Stimulated activated CD8-positive, alpha-beta memory T cell treated with anti-CD3 and anti-CD28 coated beads, Interleukin-15, amount 100 ng/mL, for 24 hours (primary cell): ENCODE results near the gene NUTM2D.
A peak's percentile ranks its signal among the peaks of the same experiment; 100 is the strongest.
"Not testable (repeated sequence)": the region's sequence is repeated elsewhere in the genome, so short reads cannot be mapped to it uniquely, and the experiment has no call there.

Experiments
- DNase-seq: peaks from one replicate; pipeline ENCODE4 v3.0.0-alpha.2; 2020; ENCODE audit warnings: low read depth

NUTM2D gene

GRCh38 chr10:87357444-87357843 is at the start of gene NUTM2D:
NUTM2D (plus strand) TSS chr10:87357744; CDS start chr10:87358266, 522 bp downstream.
- not testable (repeated sequence) for DNase-seq

GRCh38 chr10:87308702-87309101 is 48.8 kb upstream of the NUTM2D start:
- DNase-seq = not testable (repeated sequence)

DNA sequence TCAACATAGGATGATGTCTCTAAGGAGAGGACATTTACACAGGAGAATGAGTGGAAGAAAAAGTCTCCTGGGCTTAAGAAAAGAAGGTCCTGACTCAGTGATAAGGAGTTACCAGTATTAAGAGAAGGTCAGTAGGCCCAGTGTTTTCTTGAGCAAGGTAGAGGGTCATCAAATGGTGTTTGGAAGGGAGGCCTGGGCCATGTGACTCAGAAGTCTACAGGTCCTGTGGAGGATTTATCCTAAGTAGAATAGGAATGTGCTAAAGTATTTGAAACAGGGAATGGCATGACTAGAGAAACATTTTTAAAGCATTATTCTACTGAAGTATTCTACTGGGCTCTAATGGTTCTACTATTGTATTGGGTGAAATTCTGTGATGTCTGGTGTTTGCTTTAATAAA is 47.9 kb upstream of the NUTM2D start:
- not testable (repeated sequence) for DNase-seq

DNA sequence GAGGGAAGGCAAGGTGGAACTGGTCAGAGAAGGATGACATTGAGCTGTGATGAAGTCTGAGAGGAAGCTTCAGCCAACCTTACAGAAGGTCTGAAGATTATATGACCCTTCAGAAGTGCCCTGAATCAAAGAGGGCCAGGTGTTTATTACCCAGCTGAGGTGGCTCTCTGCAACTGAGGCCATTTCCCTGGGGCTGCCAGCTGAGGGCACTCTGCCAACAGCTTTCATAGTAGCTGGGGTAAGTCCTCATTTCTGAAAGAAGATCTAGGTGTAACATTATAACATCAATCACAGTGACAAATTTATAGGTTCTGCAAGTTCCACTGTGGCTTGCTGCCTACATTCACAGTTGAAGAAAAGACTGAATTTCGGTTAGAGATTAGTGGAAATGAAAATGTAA is 46.0 kb upstream of the NUTM2D start:
- DNase-seq = not testable (repeated sequence)

- DNase-seq = not testable (repeated sequence)
These were observed 43.7 kb upstream of the NUTM2D start for GRCh38 chr10:87313649-87314359.

DNA sequence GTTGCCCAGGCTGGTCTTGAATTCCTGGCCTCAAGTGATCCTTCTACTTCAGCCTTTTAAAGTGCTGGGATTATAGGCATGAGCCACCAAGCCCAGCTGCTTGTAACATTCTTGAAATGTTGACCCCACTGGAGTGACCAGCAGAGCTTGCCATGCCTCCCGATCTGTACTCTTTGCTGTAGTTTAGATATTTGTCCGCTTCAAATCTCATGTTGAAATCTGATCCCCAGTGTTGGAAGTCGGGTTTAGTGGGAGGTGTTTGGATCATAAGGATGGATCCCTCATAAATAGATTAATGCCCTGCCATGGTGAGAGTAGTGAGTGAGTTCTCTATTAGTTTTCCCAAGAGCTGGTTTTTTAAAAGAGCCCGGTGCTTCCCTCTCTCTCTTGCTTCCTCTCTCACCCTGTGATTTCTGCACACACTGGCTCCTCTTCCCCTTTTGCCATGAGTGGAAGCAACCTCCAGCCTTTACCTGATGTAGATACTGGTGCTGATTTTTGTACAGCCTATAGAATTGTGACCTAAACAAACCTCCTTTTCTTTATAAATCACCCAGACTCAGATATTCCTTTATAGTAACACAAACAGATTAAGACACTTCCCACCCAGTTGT is 43.1 kb upstream of the NUTM2D start:
- not testable (repeated sequence) for DNase-seq

DNA sequence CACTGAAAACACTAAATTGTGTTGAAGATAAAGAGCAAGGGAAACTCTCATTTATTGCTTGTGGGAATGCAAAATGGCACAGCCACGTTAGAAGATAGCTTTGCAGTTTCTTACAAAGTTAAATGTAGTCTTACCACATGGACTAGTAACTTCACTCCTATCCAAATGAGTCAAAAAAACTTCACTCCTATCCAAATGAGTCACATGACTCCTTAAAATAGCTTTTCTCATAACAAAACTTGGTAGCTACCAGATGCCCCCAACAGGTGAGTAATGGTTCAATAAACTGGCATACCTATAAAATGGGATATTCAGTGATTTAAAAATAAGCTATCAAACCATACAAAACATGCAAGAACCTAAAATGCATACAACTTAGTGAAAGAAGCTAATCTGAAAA is 36.0 kb upstream of the NUTM2D start:
- not testable (repeated sequence) for DNase-seq

DNA sequence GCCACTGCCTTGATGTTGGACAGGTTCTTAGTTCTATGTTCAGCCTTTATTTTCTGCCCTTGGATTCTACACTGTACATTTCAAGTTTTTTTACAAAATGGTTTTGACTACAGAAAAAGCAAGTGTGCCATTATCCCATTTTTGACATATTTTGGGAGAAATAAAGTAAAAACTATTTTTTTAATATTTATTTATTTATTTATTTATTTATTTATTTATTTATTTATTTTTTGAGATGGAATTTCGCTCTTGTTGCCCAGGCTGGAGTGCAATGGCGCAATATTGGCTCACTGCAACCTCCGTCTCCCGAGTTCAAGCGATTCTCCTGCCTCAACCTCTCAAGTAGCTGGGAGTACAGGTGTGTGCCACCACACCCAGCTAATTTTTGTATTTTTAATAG is 33.0 kb upstream of the NUTM2D start:
- DNase-seq = not testable (repeated sequence)

DNA sequence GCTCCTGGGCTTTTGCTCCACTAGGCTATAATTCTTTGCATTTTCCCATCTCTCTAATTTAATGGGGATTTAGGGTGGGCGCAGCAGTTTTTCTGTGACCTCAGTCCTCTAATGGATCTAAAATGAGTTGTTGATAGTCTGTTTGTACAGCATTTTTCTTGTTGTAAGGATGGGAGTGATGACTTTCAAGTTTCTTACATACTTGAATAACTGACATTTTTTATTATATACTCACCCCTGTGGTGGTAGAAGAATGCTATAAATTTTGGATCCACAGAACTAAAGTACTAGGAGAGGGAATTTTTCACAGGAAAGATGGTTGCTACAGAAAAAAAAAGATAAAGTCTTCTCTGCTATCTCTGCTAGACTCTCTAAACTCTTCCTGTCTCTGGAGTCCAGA is 29.6 kb upstream of the NUTM2D start:
- DNase-seq = not testable (repeated sequence)

DNA sequence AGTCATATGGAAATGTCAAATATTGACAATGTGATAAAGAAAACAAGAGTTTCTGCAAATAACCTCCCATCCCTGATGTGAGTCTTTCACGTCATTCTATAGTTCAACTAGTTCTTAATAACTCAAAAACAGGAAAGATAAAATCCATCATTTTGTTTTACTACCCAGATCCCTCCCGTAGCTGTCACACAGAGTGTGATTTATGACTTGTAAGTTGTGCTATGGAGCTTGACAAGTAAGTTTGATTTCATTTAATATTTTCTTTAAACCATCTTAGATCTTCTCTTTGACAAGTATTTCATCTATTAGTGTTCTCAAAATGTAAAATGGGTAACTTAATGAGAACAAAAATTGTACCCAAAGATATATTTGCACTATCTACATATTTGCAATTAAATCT is 28.4 kb upstream of the NUTM2D start:
- not testable (repeated sequence) for DNase-seq

DNA sequence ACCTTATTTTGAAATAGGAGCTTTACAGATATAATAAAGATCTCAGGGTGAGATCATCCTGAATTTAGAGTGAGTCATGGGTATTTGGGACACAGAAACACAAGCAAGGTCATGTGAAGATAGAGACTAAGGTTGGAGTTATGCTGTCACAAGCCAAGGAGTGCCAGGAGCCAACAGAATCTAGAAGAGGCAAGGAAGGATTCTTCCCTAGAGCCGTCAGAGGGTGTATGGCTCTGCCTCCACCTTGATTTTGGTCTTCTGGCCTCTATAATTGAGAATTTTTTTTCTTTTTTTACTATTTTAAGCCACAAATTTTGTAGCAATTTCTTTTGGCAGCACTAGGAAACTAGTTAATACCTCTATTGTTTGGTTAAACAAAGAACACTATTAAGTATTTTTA is 24.9 kb upstream of the NUTM2D start:
- not testable (repeated sequence) for DNase-seq

DNA sequence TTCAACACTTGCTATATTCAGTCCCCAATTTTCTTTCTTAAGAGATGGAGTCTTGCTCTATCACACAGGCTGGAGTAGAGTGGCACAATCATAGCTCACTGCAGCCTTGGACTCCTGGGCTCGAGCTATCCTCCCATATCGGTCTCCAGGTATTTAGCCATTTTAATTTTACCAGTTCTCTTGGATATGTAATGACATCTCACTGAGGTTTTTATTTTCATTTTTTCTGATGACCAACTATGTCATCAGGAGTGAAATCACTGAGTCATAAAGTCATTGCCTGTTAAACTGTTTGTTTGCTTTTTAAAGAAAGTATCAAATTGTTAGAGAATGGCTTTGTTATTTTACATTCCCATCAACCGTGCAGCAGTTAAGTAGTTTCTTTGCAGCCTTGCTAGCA is 17.1 kb upstream of the NUTM2D start:
- DNase-seq = not testable (repeated sequence)

DNA sequence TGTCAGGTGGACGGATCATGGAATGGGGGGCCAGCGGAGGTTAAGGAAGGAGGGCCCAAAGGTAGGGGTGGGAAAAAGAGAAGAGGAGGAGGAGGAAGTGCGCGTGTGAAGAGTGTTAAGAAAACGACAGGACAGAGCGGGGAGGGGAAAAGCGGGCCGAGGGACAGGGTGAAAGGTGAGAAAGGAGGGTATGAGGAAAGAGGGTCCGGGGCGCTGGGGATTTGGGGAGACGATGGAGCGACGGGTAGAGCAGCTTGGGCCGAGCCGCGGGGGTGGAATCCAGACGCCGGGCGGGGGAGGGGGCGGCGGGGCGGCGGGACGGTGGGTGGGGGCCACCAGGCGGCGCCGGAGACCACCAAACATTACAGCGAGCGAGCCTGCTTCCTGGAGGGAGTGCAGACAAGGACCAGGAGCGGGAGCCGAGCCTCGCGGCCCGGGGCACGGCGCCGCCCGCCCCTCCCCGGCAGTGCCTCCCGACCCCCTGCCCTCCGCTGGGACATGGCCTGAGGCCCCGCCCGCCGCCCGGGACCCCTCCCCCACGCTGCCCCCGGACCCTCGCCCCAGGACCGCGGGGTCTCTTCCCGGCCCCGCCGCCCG is 15.9 kb upstream of the NUTM2D start:
- DNase-seq = peak; percentile 3

DNA sequence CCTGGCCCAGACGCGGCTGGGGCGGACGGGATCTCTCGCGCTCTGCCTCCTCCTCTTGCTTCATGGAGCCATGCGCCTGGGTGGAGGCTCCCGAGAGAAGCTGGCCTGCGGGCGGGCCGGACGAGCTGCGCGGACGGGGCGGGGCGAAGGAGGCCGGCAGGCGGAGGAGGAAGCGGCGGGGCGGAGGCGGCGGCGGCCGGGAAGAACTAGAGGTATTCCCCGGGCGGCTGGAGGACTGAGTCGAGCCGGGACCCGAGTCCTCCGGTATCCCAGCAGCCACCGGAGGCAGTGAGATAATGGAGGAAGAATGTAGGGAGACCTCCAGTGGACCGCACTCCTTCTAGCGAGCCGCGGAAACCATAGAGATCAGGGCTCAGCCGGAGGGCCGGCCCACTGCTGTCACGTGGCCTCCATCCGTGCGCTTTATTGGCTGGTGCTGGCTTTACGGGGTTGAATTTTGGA is 15.3 kb upstream of the NUTM2D start:
- peak; percentile 52 for DNase-seq

GRCh38 chr10:87342711-87343258 is 14.8 kb upstream of the NUTM2D start:
- DNase-seq = peak; percentile 56

- not testable (repeated sequence) for DNase-seq
These were observed 11.8 kb upstream of the NUTM2D start for GRCh38 chr10:87345743-87346142.

DNA sequence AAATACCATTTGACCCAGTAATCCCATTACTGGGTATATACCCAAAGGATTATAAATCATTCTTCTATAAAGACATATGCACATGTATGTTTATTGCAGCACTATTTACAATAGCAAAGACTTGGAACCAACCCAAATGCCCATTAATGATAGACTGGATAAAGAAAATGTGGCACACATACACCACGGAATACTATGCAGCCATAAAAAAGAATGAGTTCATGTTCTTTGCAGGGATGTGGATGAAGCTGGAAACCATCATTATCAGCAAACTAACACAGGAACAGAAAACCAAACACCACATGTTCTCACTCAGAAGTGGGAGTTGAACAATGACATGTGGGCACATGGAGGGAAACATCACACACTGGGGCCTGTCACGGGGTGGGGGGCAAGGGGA is 7.4 kb upstream of the NUTM2D start:
- DNase-seq = not testable (repeated sequence)

GRCh38 chr10:87352825-87353224 is 4.7 kb upstream of the NUTM2D start:
- DNase-seq = not testable (repeated sequence)

GRCh38 chr10:87355110-87355509 is 2.4 kb upstream of the NUTM2D start:
- not testable (repeated sequence) for DNase-seq

DNA sequence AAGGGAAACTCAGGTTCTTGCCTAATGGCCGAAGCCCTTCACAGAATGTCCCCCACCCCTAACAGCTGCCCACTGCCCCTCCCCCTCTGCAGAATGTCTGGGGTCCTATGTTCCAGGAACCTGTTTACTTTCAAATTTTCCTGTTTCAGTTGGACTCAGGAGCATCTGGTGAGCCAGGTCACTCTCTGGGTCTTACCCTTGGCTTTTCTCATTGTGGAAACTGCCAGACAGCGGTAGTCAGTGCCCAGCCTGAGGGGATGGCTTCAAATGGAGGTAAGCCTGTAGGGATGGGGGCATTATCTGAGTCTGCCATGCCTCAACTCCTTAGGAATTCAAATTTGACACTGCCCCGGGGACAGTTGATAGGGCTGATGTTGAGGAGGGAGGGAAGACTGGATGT is 615 bp downstream of the NUTM2D start:
- DNase-seq = not testable (repeated sequence)

DNA sequence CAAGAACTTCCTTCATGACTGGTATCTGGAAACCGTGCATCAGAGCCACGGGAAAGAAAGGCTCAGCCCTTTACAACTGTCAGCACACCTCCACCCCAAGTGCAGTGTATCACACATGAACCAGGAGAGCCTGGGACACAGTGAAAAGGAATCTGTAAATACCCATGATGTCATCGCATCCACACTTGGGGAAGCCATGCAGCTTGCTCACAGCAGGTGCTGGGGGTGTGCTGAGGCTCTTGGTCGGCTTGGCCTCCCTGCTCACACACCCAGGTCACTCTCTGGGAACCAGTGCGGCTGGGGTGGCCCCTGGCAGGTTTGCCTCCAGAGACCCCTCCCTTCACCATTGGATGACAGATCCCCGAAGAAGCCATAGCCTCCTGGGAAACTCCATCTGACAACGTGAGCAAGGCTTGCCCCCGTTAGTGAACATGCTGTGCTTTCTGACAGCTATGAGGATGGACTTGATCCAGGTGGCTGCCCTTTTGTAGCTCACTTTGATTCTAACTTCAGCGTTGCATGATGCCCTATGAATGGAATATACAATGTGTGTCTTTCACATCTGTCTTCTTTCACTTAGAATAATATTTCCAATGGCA is 12.1 kb downstream of the NUTM2D start:
- DNase-seq = not testable (repeated sequence)

GRCh38 chr10:87374091-87374490 is 16.5 kb downstream of the NUTM2D start:
- DNase-seq = not testable (repeated sequence)
